HepG2 (cell line): ENCODE results near the gene MCF2L. TPM values are rescaled to one million over a fixed set of nuclear protein-coding genes. Genes with fewer than 3 reads are reported as not detected.

Experiments used
- ATAC-seq: fragments of 200-7000 bp; cut with Tn5 transposase; 3 replicates; pipeline ENCODE4 v1.9.1; 2020; ENCODE audit warnings: mild to moderate bottlenecking, moderate library complexity
- BruUV-seq: library from RNA; stranded (reverse); fragments of 400-500 nt; replicated peaks from 2 replicates; lab custom pipeline; 2021; lab: Mats Ljungman, UMichigan
- CTCF ChIA-PET: fragments of 300-600 bp; formaldehyde crosslinking; extraction: SDS; loops from one replicate; lab custom pipeline; 2021; ENCODE audit warnings: low total read pairs, inconsistent platforms, low intra/inter-chr PET ratio; lab: Yijun Ruan, JAX
- POLR2A ChIA-PET: fragments of 350-600 bp; sonication (Branson Sonifier 250); formaldehyde crosslinking; loops from one replicate; lab custom pipeline; 2020; ENCODE audit warnings: antibody characterized with exemption, inconsistent platforms; lab: Yijun Ruan, JAX
- DNase-seq: peaks from one replicate; pipeline ENCODE4 v3.0.0-alpha.2; 2015; ENCODE audit warnings: low spot score
- FAIRE-seq: peaks from 3 replicates; lab custom pipeline; 2011; peaks lifted over from hg19 to GRCh38; lab: Jason Lieb, UNC
- H2AFZ ChIP-seq: one replicate; pipeline ENCODE4 v1.6.1; 2011; ENCODE audit warnings: low read length, inconsistent platforms
- H3K27ac ChIP-seq: fragments of 300-600 bp; 3 replicates; pipeline ENCODE4 v1.8.0; 2011; ENCODE audit warnings: mixed run types, mild to moderate bottlenecking, mixed read lengths, low read length, inconsistent platforms; ENCODE audit not compliant: insufficient read depth; ENCODE audit errors: extremely low read length
- H3K27me3 ChIP-seq, 2 experiments: fragments of 200-600 bp in 1 of 2; 2 replicates in 1 of 2; 3 replicates in 1 of 2; pipeline versions ENCODE4 v1.6.0 to v1.8.0; 2011; ENCODE audit warnings: low read length in 2 of 2, mild to moderate bottlenecking in 2 of 2, moderate library complexity in 2 of 2, inconsistent platforms in 1 of 2; ENCODE audit not compliant: insufficient read depth in 2 of 2, control insufficient read depth in 1 of 2
- H3K36me3 ChIP-seq, 2 experiments: fragments of 200-600 bp in 1 of 2; replicated peaks in 1 of 2; 2 replicates in 1 of 2; 3 replicates in 1 of 2; pipeline versions ENCODE4 v1.5.1 to v1.8.0; 2011; ENCODE audit warnings: low read length in 2 of 2, inconsistent platforms in 1 of 2; ENCODE audit not compliant: insufficient read depth in 2 of 2, control insufficient read depth in 1 of 2
- H3K4me1 ChIP-seq: 2 replicates; pipeline ENCODE4 v1.5.1; 2012; ENCODE audit warnings: low read length, inconsistent platforms; ENCODE audit not compliant: insufficient read depth
- H3K4me2 ChIP-seq: 2 replicates; pipeline ENCODE4 v1.6.0; 2011; ENCODE audit warnings: low read depth, low read length, inconsistent platforms
- H3K4me3 ChIP-seq, 3 experiments: fragments of 200-600 bp in 1 of 3; sonication (generic), shearing (Covaris generic) in 1 of 3; replicated peaks in 1 of 3; 2 replicates each; pipeline ENCODE4 v1.5.1; 2011 to 2016; ENCODE audit warnings: low read length in 3 of 3, inconsistent platforms in 2 of 3, low read depth in 2 of 3, mild to moderate bottlenecking in 2 of 3, control low read depth in 1 of 3, mixed read lengths in 1 of 3; ENCODE audit not compliant: insufficient read depth in 1 of 3
- H3K79me2 ChIP-seq: one replicate; pipeline ENCODE4 v1.6.1; 2011; ENCODE audit warnings: low read length, inconsistent platforms; ENCODE audit not compliant: insufficient read depth
- H3K9ac ChIP-seq: 2 replicates; pipeline ENCODE4 v1.6.0; 2011; ENCODE audit warnings: mild to moderate bottlenecking, low read depth, low read length, inconsistent platforms; ENCODE audit not compliant: insufficient read depth
- H3K9me3 ChIP-seq: 2 replicates; pipeline ENCODE4 v1.5.1; 2012; ENCODE audit warnings: mild to moderate bottlenecking, low read length
- H4K20me1 ChIP-seq: 2 replicates; pipeline ENCODE4 v1.6.0; 2011; ENCODE audit warnings: inconsistent platforms, mild to moderate bottlenecking, low read length, moderate library complexity; ENCODE audit not compliant: insufficient read depth
- CBX5 ChIP-seq: sonication (generic); formaldehyde crosslinking; IDR thresholded peaks from 2 replicates; pipeline ENCODE4 v1.4.0; 2020; ENCODE audit warnings: missing genetic modification reagents, borderline replicate concordance
- CREB3 ChIP-seq: sonication (generic); formaldehyde crosslinking; IDR thresholded peaks from 2 replicates; pipeline ENCODE4 v1.5.0; 2020; ENCODE audit warnings: missing genetic modification reagents
- EEA1 ChIP-seq: sonication (generic); formaldehyde crosslinking; IDR thresholded peaks from 2 replicates; pipeline ENCODE4 v1.5.1; 2020; ENCODE audit warnings: mild to moderate bottlenecking, missing genetic modification reagents, borderline replicate concordance
- LCORL ChIP-seq, 2 experiments: fragments of 450-650 bp in 1 of 2; sonication (generic) in 1 of 2; formaldehyde crosslinking in 1 of 2; IDR thresholded peaks; 2 replicates each; pipeline versions ENCODE4 v1.5.0 to v1.6.1; 2017 to 2020; ENCODE audit warnings: antibody characterized with exemption in 1 of 2, missing genetic modification reagents in 1 of 2
- NPAS2 ChIP-seq: sonication (generic); formaldehyde crosslinking; IDR thresholded peaks from 2 replicates; pipeline ENCODE4 v1.8.0; 2022; ENCODE audit warnings: mild to moderate bottlenecking, missing genetic modification reagents, borderline replicate concordance
- PBX2 ChIP-seq: IDR thresholded peaks from 2 replicates; pipeline ENCODE4 v1.6.1; 2016; ENCODE audit warnings: control low read depth
- RBFOX2 ChIP-seq: fragments of 200-400 bp; formaldehyde crosslinking; IDR thresholded peaks from 2 replicates; pipeline ENCODE4 v1.6.1; 2017; ENCODE audit warnings: low read depth, mild to moderate bottlenecking, low read length
- RBM39 ChIP-seq: fragments of 200-400 bp; formaldehyde crosslinking; IDR thresholded peaks from one replicate; pipeline ENCODE4 v1.6.1; 2018; ENCODE audit warnings: antibody characterized with exemption, mild to moderate bottlenecking, low read depth, low read length; ENCODE audit not compliant: poor library complexity, severe bottlenecking
- SATB2 ChIP-seq: sonication (generic); formaldehyde crosslinking; IDR thresholded peaks from 2 replicates; pipeline ENCODE4 v1.5.0; 2020; ENCODE audit warnings: missing genetic modification reagents
- SMAD9 ChIP-seq: sonication (generic); formaldehyde crosslinking; IDR thresholded peaks from 2 replicates; pipeline ENCODE4 v1.5.1; 2020; ENCODE audit warnings: mild to moderate bottlenecking, missing genetic modification reagents
- SOX6 ChIP-seq, 2 experiments: fragments of 450-650 bp in 1 of 2; sonication (generic) in 1 of 2; formaldehyde crosslinking in 1 of 2; IDR thresholded peaks; 2 replicates each; pipeline versions ENCODE4 v1.4.0 to v1.6.1; 2017 to 2020; ENCODE audit warnings: antibody characterized with exemption in 1 of 2, mild to moderate bottlenecking in 1 of 2, missing genetic modification reagents in 1 of 2
- TP53 ChIP-seq: sonication (generic); formaldehyde crosslinking; conservative IDR thresholded peaks from 2 replicates; pipeline ENCODE4 v1.4.0; 2020; ENCODE audit warnings: missing genetic modification reagents
- ZFP82 ChIP-seq: sonication (generic); formaldehyde crosslinking; IDR thresholded peaks from 2 replicates; pipeline ENCODE4 v1.5.1; 2020; ENCODE audit warnings: mild to moderate bottlenecking, missing genetic modification reagents, borderline replicate concordance
- ZNF264 ChIP-seq: sonication (generic); formaldehyde crosslinking; IDR thresholded peaks from 2 replicates; pipeline ENCODE4 v1.4.0; 2020; ENCODE audit warnings: missing genetic modification reagents
- ZNF687 ChIP-seq: sonication (generic); formaldehyde crosslinking; IDR thresholded peaks from 2 replicates; pipeline ENCODE4 v1.5.1; 2020; ENCODE audit warnings: mild to moderate bottlenecking, missing genetic modification reagents, moderate library complexity
- ZNF883 ChIP-seq: sonication (generic); formaldehyde crosslinking; IDR thresholded peaks from 2 replicates; pipeline ENCODE4 v1.5.1; 2020; ENCODE audit warnings: mild to moderate bottlenecking, missing genetic modification reagents; ENCODE audit errors: not compliant biosample characterization
- whole genome bisulfite sequencing: methylation state at CpG from one replicate; pipeline ENCODE4 v1.1.6; 2017; ENCODE audit warnings: low lambda C conversion rate; 5-methylcytosine and 5-hydroxymethylcytosine counted together
- in situ Hi-C: cut with HindIII; loops from 2 replicates; pipeline ENCODE4 v1.10.0; 2017; ENCODE audit warnings: low pct_unique_long_range_greater_than_20kb; ENCODE audit not compliant: extremely low pct_ligation_motif_present
- intact Hi-C: fragments of 100-400 bp; cut with micrococcal nuclease; formaldehyde crosslinking; loops from one replicate; pipeline ENCODE4 v1.10.0; 2022; ENCODE audit not compliant: unreplicated experiment
- polyA plus RNA-seq, 8 experiments: library from polyadenylated mRNA; depleted of rRNA in 3 of 8; stranded (reverse) in 7 of 8; unstranded in 1 of 8; fragments of >200 nt; fragmentation: Illumina TruSeq in 4 of 8; extraction: Trizol in 4 of 8; gene quantifications; 2 replicates each; pipeline versions ENCODE4 v1.2.1 to v1.2.3, GENCODE V29; 2011 to 2016; ENCODE audit warnings: low read depth in 4 of 8, missing spikeins in 1 of 8, mixed read lengths in 1 of 8; ENCODE audit not compliant: insufficient read depth in 1 of 8
- total RNA-seq, 5 experiments: library from RNA; depleted of rRNA; stranded (reverse); fragments of >200 nt; fragmentation: Illumina TruSeq; extraction: Trizol; gene quantifications; 2 replicates each; pipeline ENCODE4 v1.2.3, GENCODE V29; 2016; ENCODE audit warnings: low read depth in 1 of 5

The MCF2L gene
- total and polyA plus RNA-seq, 2 of the 13 experiments (the other 11 are each of a cell fraction or from before 2014, with no cell fraction given), result 19.4 to 28.4 TPM

GRCh38 chr13:113129480-113129879, 160.5 kb downstream of the MCF2L start (continued):
- TF ChIP-seq RBM39 (no peak), ZNF883 (no peak)

GRCh38 chr13:113129921-113130750, 161.1 kb downstream of the MCF2L start:
- Histone ChIP-seq H3K36me3 (peaks cover 2 to 22% of the 10 kb centered on the region in 2 experiments; a peak in 4 of 5 replicates), H3K4me3 (no peak overlapping the region), H3K4me1 (peaks cover 21% of the 10 kb centered on the region; the same call in 1 of the 2 replicates), H3K27me3 (no peaks in the 10 kb centered on the region), H3K9ac (no peak overlapping the region), H3K9me3 (no peaks in the 10 kb centered on the region), H2AFZ (no peak overlapping the region), H3K79me2 (peaks cover 2% of the 10 kb centered on the region), H3K4me2 (no peak overlapping the region), H3K27ac (no peak overlapping the region), H4K20me1 (no peaks in the 10 kb centered on the region; the same call in none of the 2 replicates)
- 97% methylated on average over 41 of the region's 60 CpGs for WGBS
- ChIA-PET POLR2A (no interaction called here), CTCF (no interaction called here)
- in situ Hi-C loops, result no loop called here
- no TSS peak for BruUV-seq
- DNase-seq (no peak), FAIRE-seq (no peak), ATAC-seq (no peak)
- intact Hi-C loops, result no loop called here
- TF ChIP-seq NPAS2 (CRISPR knock-in tag) (no peak), CREB3 (CRISPR knock-in tag) (no peak), SOX6 (IDR thresholded peaks at IDR 0.05) (no peak), SOX6 (CRISPR knock-in tag; IDR thresholded peaks at IDR 0.05) (no peak), CBX5 (CRISPR knock-in tag) (no peak), ZNF264 (no peak), SMAD9 (CRISPR knock-in tag) (no peak), RBFOX2 (peak; percentile 68), ZNF687 (CRISPR knock-in tag) (peak; percentile 15; the same call in 1 of the 2 replicates), SATB2 (CRISPR knock-in tag) (no peak), EEA1 (no peak), PBX2 (CRISPR knock-in tag) (no peak), LCORL (IDR thresholded peaks at IDR 0.05) (no peak), LCORL (CRISPR knock-in tag; IDR thresholded peaks at IDR 0.05) (0 out of 2 replicates have a peak, but pooled peaks have one; percentile 22), ZFP82 (CRISPR knock-in tag) (no peak), TP53 (CRISPR knock-in tag) (no peak)
